H9 (cell line): Measurements from ENCODE around the gene ZNF521. TPM values are rescaled to one million over a fixed set of nuclear protein-coding genes. Genes with fewer than 3 reads are reported as not detected.

Source experiments
- DNase-seq: peaks from one replicate; pipeline ENCODE4 v3.0.0-alpha.2; 2017
- H2AFZ ChIP-seq: one replicate; pipeline ENCODE4 v1.6.1; 2013; ENCODE audit warnings: mild to moderate bottlenecking, low read length, control low read depth, moderate library complexity
- H2AK5ac ChIP-seq: 2 replicates; pipeline ENCODE4 v1.6.1; 2013; ENCODE audit warnings: low read length, control low read depth, mixed read lengths; ENCODE audit not compliant: insufficient read length
- H2BK120ac ChIP-seq: one replicate; pipeline ENCODE4 v1.6.1; 2013; ENCODE audit warnings: low read depth, mild to moderate bottlenecking, low read length, control low read depth, inconsistent platforms; ENCODE audit not compliant: poor library complexity, severe bottlenecking
- H2BK12ac ChIP-seq: 2 replicates; pipeline ENCODE4 v1.6.1; 2013; ENCODE audit warnings: low read length, control low read depth, mixed read lengths, low read depth; ENCODE audit not compliant: insufficient read length
- H2BK15ac ChIP-seq: 2 replicates; pipeline ENCODE4 v1.6.1; 2013; ENCODE audit warnings: low read depth, low read length, control low read depth
- H2BK20ac ChIP-seq: one replicate; pipeline ENCODE4 v1.6.1; 2013; ENCODE audit warnings: low read depth, mild to moderate bottlenecking, low read length, control low read depth, inconsistent platforms; ENCODE audit not compliant: poor library complexity, severe bottlenecking
- H2BK5ac ChIP-seq: 2 replicates; pipeline ENCODE4 v1.6.1; 2013; ENCODE audit warnings: low read length, control low read depth, mixed read lengths; ENCODE audit not compliant: insufficient read length
- H3K14ac ChIP-seq: 2 replicates; pipeline ENCODE4 v1.6.1; 2013; ENCODE audit warnings: low read length, control low read depth; ENCODE audit not compliant: insufficient read depth
- H3K18ac ChIP-seq: 2 replicates; pipeline ENCODE4 v1.6.1; 2013; ENCODE audit warnings: low read depth, mild to moderate bottlenecking, mixed read lengths, low read length, control low read depth; ENCODE audit not compliant: insufficient read length
- H3K23ac ChIP-seq: 2 replicates; pipeline ENCODE4 v1.6.1; 2013; ENCODE audit warnings: low read length, control low read depth, mixed read lengths, low read depth; ENCODE audit not compliant: insufficient read length
- H3K23me2 ChIP-seq: 2 replicates; pipeline ENCODE4 v1.6.1; 2013; ENCODE audit warnings: low read depth, mild to moderate bottlenecking, mixed read lengths, low read length, control low read depth; ENCODE audit not compliant: insufficient read length, poor library complexity, severe bottlenecking
- H3K27ac ChIP-seq: 2 replicates; pipeline ENCODE4 v1.5.1; 2013; ENCODE audit warnings: low read length, control low read depth, mixed read lengths, low read depth; ENCODE audit not compliant: insufficient read length
- H3K27me3 ChIP-seq: 2 replicates; pipeline ENCODE4 v1.6.1; 2013; ENCODE audit warnings: low read length, control low read depth, inconsistent platforms; ENCODE audit not compliant: insufficient read depth
- H3K4ac ChIP-seq: 2 replicates; pipeline ENCODE4 v1.6.1; 2013; ENCODE audit warnings: low read depth, mild to moderate bottlenecking, control low read depth, inconsistent platforms, low read length, moderate library complexity
- H3K4me1 ChIP-seq: 2 replicates; pipeline ENCODE4 v1.6.1; 2013; ENCODE audit warnings: low read length, control low read depth, inconsistent platforms; ENCODE audit not compliant: insufficient read depth
- H3K4me2 ChIP-seq: 2 replicates; pipeline ENCODE4 v1.6.1; 2013; ENCODE audit warnings: low read length, control low read depth, mixed read lengths; ENCODE audit not compliant: insufficient read length, insufficient read depth
- H3K56ac ChIP-seq: 2 replicates; pipeline ENCODE4 v1.6.1; 2013; ENCODE audit warnings: low read depth, mild to moderate bottlenecking, mixed read lengths, low read length, control low read depth; ENCODE audit not compliant: insufficient read length
- H3K79me1 ChIP-seq: 2 replicates; pipeline ENCODE4 v1.6.1; 2013; ENCODE audit warnings: low read depth, mild to moderate bottlenecking, moderate library complexity, low read length, control low read depth, inconsistent platforms; ENCODE audit not compliant: insufficient read depth, poor library complexity, severe bottlenecking
- H3K79me2 ChIP-seq: 2 replicates; pipeline ENCODE4 v1.6.1; 2013; ENCODE audit warnings: low read length, control low read depth, inconsistent platforms; ENCODE audit not compliant: insufficient read depth
- H3K9ac ChIP-seq: 2 replicates; pipeline ENCODE4 v1.6.1; 2013; ENCODE audit warnings: low read length, control low read depth, mixed read lengths; ENCODE audit not compliant: insufficient read length; ENCODE audit errors: extremely low read depth
- H3K9me3 ChIP-seq: one replicate; pipeline ENCODE4 v1.6.1; 2013; ENCODE audit warnings: low read depth, low read length, inconsistent platforms; ENCODE audit not compliant: control insufficient read depth
- H3T11ph ChIP-seq: one replicate; pipeline ENCODE4 v1.6.1; 2013; ENCODE audit warnings: mild to moderate bottlenecking, low read length, control low read depth, inconsistent platforms
- H4K20me1 ChIP-seq: one replicate; pipeline ENCODE4 v1.6.1; 2013; ENCODE audit not compliant: control insufficient read depth, insufficient read length, insufficient read depth
- H4K5ac ChIP-seq: 2 replicates; pipeline ENCODE4 v1.6.1; 2013; ENCODE audit warnings: low read depth, mild to moderate bottlenecking, mixed read lengths, low read length, control low read depth; ENCODE audit not compliant: insufficient read length
- H4K8ac ChIP-seq: replicated peaks from 2 replicates; pipeline ENCODE4 v1.6.1; 2013; ENCODE audit warnings: low read length, control low read depth, mixed read lengths, low read depth; ENCODE audit not compliant: insufficient read length
- H4K91ac ChIP-seq: 2 replicates; pipeline ENCODE4 v1.6.1; 2013; ENCODE audit warnings: low read depth, mild to moderate bottlenecking, moderate library complexity, mixed read lengths, low read length, control low read depth; ENCODE audit not compliant: insufficient read length
- H3K27ac Mint-ChIP-seq, 3 experiments: 2 replicates in 2 of 3; 3 replicates in 1 of 3; pipeline ENCODE4 v1.8.0; 2020 to 2021; ENCODE audit warnings: mixed read lengths in 3 of 3, mild to moderate bottlenecking in 1 of 3, moderate library complexity in 1 of 3
- H3K27me3 Mint-ChIP-seq: 2 replicates; pipeline ENCODE4 v1.8.0; 2021; ENCODE audit warnings: low read depth, mild to moderate bottlenecking, moderate library complexity, mixed read lengths
- H3K36me3 Mint-ChIP-seq, 3 experiments: 2 replicates in 2 of 3; 3 replicates in 1 of 3; pipeline ENCODE4 v1.8.0; 2020 to 2021; ENCODE audit warnings: low read depth in 3 of 3, mixed read lengths in 3 of 3; ENCODE audit not compliant: insufficient read depth in 1 of 3
- H3K4me1 Mint-ChIP-seq, 2 experiments: 2 replicates each; pipeline ENCODE4 v1.8.0; 2020; ENCODE audit warnings: mixed read lengths in 2 of 2
- H3K4me3 Mint-ChIP-seq, 2 experiments: 2 replicates in 1 of 2; 3 replicates in 1 of 2; pipeline ENCODE4 v1.8.0; 2020 to 2021; ENCODE audit warnings: mild to moderate bottlenecking in 2 of 2, mixed read lengths in 2 of 2, moderate library complexity in 1 of 2
- H3K9me3 Mint-ChIP-seq, 2 experiments: 2 replicates in 1 of 2; 3 replicates in 1 of 2; pipeline ENCODE4 v1.8.0; 2020; ENCODE audit warnings: mild to moderate bottlenecking in 2 of 2, mixed read lengths in 2 of 2, moderate library complexity in 1 of 2
- WGBS: extraction: QIAGEN DNeasy Blood & Tissue Kit; methylation state at CpG from one replicate; pipeline ENCODE4 v1.1.7; 2013; ENCODE audit warnings: missing lambda C conversion rate, low lambda C conversion rate, mixed read lengths; ENCODE audit not compliant: insufficient read length; ENCODE audit errors: extremely low coverage; 5-methylcytosine and 5-hydroxymethylcytosine counted together
- total RNA-seq: library from RNA; stranded (reverse); gene quantifications from 2 replicates; pipeline ENCODE4 v1.2.1, GENCODE V29; 2021
- TF ChIP-seq, protein P1 (sequence below): fragments of 200-600 bp; sonication (generic); conservative IDR thresholded peaks from 3 replicates; pipeline ENCODE4 v1.8.0; 2021; ENCODE audit warnings: antibody characterized with exemption, mild to moderate bottlenecking

The ZNF521 gene
- total RNA-seq, 1 experiment from 2014 or later, result 3.3 TPM

DNA sequence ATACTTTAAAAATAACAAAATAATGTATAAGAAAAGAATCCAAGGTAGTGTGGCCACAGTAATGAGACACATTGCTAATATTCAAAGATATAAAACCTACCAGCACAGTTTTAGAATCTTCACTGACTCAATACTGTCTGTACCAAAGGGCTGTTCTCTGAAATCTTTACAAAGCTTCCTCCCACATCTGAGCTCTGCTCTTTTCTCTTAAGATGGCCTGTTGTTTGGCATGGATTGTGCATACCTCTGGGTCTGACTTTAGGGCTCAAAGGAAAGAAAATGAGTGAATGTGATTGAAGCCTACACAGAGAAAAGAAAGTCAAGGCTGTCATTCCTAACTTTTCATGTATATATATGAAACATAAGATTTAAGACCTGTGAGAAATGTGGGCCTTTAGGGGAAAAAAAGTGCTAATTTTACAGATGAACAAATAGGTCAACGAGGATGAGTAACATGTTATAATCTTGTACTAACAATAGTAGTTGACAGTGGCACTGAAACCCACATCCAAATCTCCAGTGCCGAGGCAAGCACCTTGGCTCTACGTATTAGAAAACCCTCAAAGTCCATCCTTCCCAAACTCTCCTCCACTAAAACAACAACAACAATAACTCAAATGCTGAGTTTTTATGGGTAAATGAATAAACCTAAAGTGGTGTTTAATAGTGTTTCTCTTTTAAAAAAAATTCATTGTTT, 114.2 kb downstream of the ZNF521 start:
- Histone ChIP-seq H2BK12ac (no peak overlapping the region), H3K4ac (no peak overlapping the region), H3K79me2 (no peaks in the 10 kb centered on the region), H3K79me1 (no peaks in the 10 kb centered on the region), H3K27me3 (no peaks in the 10 kb centered on the region), H4K5ac (no peak overlapping the region), H3K9ac (no peak overlapping the region), H3K27ac (no peak overlapping the region), H4K91ac (no peak overlapping the region), H3K23me2 (no peaks in the 10 kb centered on the region), H2BK15ac (no peak overlapping the region), H3K23ac (no peak overlapping the region), H4K8ac (no peak overlapping the region), H3K4me2 (no peak overlapping the region), H3K18ac (no peak overlapping the region), H3K14ac (no peak overlapping the region), H2BK120ac (no peak overlapping the region), H2BK20ac (no peak overlapping the region), H2BK5ac (no peak overlapping the region), H3K4me1 (no peaks in the 10 kb centered on the region), H2AFZ (no peak overlapping the region), H2AK5ac (no peak overlapping the region), H3K56ac (no peak overlapping the region), H3T11ph (no peak overlapping the region), H3K9me3 (no peaks in the 10 kb centered on the region), H4K20me1 (no peaks in the 10 kb centered on the region)
- TF ChIP-seq, protein P1, sequence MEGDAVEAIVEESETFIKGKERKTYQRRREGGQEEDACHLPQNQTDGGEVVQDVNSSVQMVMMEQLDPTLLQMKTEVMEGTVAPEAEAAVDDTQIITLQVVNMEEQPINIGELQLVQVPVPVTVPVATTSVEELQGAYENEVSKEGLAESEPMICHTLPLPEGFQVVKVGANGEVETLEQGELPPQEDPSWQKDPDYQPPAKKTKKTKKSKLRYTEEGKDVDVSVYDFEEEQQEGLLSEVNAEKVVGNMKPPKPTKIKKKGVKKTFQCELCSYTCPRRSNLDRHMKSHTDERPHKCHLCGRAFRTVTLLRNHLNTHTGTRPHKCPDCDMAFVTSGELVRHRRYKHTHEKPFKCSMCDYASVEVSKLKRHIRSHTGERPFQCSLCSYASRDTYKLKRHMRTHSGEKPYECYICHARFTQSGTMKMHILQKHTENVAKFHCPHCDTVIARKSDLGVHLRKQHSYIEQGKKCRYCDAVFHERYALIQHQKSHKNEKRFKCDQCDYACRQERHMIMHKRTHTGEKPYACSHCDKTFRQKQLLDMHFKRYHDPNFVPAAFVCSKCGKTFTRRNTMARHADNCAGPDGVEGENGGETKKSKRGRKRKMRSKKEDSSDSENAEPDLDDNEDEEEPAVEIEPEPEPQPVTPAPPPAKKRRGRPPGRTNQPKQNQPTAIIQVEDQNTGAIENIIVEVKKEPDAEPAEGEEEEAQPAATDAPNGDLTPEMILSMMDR, result no peak
- H3K27me3 Mint-ChIP-seq, result no peaks in the 10 kb centered on the region
- no peak for DNase-seq
- no CpG with 5 or more reads among the region's 3 CpGs for WGBS
- H3K36me3 Mint-ChIP-seq, result no peaks in the 10 kb centered on the region
- no peak overlapping the region for H3K4me3 Mint-ChIP-seq
- H3K4me1 Mint-ChIP-seq, result peaks cover 0 to 6% of the 10 kb centered on the region in 2 experiments; a peak in 1 of 4 replicates
- H3K27ac Mint-ChIP-seq, result no peak overlapping the region
- H3K9me3 Mint-ChIP-seq, result no peaks in the 10 kb centered on the region
